ENCODE measurements around the gene LRMDA.
"Not testable (repeated sequence)": the region's sequence is repeated elsewhere in the genome, so short reads cannot be mapped to it uniquely, and the experiment has no call there.

Gene LRMDA

DNA sequence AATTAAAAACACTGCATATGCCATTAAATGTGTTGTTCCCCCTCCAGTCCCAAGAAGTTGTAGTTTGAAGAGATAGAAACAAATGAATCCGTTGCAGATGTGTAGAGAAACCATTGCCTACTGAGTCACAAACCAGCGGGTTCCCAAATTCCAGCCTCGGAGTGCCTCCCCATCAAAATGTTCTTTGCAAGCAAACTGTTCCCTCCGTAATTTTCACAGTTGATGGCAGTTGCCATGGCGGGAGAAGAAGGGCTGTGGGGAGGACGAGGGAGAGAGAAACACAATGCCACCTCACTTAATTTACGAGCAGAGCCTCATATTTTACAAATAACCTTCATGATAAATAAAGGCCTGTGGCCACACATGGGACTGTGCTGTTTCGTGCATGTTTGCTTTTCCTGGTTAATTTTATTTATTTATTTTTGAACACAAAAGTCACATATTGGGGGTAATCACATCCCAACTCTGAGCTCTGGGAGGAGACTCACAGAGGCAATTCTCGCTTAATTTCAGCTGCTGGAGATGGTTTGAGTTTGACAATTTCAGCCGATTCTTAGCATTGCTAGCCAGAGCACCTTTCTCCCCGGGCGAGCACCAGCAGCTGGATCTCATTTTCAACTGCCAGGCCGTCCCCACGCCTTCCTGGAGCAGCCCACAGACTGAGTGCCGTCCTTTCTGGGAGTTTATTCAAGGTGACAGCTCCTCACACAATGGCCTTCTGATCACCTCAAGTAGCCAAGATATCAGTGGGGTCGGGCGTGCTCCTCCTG is 1122.0 kb downstream of the LRMDA start:
- no peak for DNase-seq
- intact Hi-C loops (cut with DNase I): no loop called here

DNA sequence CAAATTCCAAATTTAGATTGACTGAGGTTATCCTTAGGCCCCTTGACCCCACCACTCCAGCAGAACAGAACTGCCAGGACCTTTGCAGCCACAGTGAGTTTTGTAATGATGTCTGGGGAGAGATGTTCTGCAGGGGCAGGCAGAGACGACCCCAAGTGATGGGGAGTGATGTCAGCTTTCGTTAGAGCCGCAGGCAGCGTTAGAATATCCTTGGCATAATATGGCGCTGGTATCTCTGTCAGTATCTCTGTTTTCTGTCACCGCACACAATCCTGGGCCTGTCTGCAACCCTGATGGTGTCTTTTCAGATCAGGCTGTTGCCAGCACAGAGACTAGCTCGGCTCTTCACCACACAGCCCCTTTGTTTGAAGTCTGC is 1122.6 kb downstream of the LRMDA start:
- DNase-seq: no peak
- intact Hi-C loops (cut with DNase I): no loop called here

DNA sequence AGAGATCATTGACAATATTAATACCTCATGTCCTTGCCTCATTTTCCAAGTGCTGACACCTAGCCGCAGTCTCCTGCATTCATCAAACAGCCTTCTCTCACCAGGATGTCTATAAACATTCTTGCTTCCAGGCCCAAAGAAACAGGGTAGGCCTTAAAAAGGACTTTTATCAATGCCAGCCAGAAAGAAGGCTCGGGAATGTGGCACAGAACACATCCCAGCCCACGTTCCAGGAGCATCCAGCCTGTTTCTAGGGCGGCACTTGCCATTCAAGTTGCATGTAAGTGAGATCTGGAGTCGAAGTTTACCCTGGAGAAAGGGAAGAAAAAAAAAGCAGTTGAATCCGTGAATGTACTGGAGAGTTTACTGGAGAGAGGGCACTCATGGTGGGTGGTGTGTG is 1123.1 kb downstream of the LRMDA start:
- intact Hi-C loops (cut with DNase I): no loop called here
- DNase-seq: no peak

- DNase-seq: no peak
- intact Hi-C loops (cut with DNase I): no loop called here
These were observed 1123.7 kb downstream of the LRMDA start for GRCh38 chr10:76555067-76555670.

GRCh38 chr10:76557366-76557765 is 1125.9 kb downstream of the LRMDA start:
- DNase-seq: no peak
- intact Hi-C loops (cut with DNase I): no loop called here

DNA sequence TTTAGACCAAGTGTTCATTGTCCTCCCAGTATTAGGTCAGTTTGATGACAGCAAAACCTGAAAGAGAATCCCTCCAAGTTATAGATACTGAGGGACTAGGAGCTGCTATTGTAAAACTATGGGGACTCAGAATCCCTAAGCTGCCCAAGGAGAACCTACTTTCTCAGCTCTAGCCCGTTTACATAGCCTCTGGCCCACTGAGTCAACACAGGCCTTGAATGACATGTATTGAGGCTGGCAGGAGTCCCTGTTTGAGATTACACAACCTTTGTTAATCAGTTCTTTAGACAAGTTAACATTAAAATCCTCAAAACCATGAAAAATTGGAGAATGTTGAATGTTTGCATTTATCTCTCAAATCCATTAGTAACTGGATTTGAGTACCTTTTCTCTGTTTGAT is 1127.2 kb downstream of the LRMDA start:
- DNase-seq: no peak
- intact Hi-C loops (cut with DNase I): no loop called here

- DNase-seq: no peak
- intact Hi-C loops (cut with DNase I): no loop called here
These were observed 1127.8 kb downstream of the LRMDA start for GRCh38 chr10:76558996-76559891.

GRCh38 chr10:76559892-76560220 is 1128.4 kb downstream of the LRMDA start:
- intact Hi-C loops (cut with DNase I): no loop called here

DNA sequence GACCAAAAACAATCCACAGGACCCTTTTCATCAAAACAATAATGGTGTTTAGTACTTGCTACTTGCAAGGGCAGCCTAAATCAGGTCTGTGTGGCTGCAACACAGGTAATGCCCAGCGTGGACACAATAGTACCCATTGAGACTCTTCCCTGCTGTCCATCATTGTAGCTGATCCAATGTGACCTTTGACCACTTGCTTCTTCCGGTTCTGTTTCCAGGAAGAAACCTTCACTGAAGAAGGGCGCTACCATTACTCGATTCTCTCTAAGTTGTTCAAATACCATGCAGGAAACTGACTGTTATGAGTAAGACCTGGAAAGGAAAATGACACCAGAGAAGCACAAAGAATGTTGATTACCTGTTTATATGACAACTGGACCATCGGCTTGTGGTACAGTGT is 1128.9 kb downstream of the LRMDA start:
- intact Hi-C loops (cut with DNase I): no loop called here
- DNase-seq: no peak

More at GRCh38 chr10:76559892-76560220, 1128.4 kb downstream of the LRMDA start:
- DNase-seq: no peak

DNA sequence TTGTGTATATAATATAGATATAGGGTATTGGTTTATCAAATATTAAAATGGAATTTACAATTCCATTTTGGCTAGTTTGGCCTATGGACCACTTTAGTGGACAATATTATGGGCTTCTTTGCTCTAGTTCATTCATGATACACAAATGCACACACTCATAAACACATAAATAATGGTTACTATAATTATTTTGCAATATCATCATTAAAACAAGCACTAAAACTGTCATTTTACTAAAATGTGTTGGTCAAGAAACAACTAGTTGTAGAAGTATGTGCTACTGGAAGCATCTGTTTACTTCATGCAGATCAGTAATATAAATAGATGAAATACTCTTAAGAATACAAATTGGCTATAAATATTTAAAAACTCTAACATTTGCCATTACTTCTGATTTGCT is 1131.9 kb downstream of the LRMDA start:
- no peak for DNase-seq
- intact Hi-C loops (cut with DNase I): no loop called here

DNA sequence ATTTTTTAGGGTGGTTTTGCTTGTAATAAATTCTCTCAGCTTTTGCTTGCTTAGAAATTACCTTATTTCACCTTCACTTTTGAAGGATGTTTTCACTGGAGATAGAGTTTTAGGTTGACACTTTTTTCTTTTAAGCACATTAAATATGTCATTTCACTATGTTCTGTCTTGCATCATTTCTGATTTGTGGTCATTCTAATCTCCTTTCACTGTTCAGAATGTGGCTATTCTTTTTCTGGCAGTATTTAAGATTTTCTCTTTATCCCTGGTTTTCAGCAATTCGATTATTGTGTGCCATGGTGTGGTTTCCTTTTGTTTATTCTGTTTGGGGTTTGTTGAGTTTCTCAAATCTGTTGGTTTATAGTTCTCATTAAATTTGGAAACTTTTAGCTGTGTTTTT is 1140.6 kb downstream of the LRMDA start:
- DNase-seq: no peak
- intact Hi-C loops (cut with DNase I): no loop called here

DNA sequence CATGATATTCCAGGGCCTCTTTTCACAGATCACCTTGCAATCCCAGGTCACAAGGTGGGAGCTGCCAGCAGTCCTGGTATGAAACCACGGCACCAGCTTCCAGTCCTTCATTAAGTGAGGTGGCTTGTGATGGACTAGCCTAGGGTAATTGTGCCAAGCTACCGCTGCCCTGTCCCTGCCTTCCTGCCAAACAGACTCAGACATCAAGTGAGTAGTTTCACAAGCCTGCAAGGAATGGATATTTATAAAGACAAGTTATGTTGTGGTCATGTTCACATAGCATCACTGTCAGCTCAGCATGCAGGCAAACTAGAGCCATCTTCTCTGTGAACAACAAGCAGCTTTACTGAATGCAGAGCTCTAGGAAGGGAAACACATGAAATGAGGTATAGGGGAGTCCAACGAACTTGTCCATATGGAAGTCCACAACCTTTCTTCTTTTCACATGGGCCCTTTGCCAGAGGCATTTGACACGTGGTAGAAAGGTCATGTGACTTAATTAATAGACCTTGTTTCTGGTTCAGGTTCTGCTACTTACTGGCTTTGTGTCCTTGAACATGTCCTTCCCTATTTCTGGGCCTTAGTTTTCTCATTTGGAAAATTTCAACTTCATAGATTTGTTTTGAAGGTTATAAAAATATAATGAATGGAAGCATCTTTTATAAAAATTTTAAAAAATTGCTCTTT is 1145.0 kb downstream of the LRMDA start:
- DNase-seq: no peak

DNA sequence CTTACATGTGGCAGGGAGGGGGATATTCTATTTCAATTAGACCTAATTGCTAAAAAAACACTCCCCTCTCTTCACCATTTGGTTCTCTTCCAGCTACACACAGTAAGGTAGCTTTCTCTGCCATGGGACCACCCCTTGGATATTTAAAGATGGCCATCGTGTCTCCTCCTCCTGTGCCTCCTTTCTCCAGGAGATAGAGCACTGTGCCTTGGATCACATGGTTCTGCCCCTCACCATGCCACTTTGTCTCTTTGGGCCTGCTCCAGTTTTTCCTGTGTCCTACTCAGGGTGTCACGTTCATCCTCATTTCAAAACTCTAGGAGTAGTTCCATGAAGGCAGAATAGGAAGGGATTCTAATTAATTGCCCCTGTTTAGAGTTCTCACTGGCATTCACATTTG is 1146.0 kb downstream of the LRMDA start:
- DNase-seq: no peak
- intact Hi-C loops (cut with DNase I): no loop called here

More for the DNA sequence above, 1145.0 kb downstream of the LRMDA start:
- intact Hi-C loops (cut with DNase I): no loop called here

DNA sequence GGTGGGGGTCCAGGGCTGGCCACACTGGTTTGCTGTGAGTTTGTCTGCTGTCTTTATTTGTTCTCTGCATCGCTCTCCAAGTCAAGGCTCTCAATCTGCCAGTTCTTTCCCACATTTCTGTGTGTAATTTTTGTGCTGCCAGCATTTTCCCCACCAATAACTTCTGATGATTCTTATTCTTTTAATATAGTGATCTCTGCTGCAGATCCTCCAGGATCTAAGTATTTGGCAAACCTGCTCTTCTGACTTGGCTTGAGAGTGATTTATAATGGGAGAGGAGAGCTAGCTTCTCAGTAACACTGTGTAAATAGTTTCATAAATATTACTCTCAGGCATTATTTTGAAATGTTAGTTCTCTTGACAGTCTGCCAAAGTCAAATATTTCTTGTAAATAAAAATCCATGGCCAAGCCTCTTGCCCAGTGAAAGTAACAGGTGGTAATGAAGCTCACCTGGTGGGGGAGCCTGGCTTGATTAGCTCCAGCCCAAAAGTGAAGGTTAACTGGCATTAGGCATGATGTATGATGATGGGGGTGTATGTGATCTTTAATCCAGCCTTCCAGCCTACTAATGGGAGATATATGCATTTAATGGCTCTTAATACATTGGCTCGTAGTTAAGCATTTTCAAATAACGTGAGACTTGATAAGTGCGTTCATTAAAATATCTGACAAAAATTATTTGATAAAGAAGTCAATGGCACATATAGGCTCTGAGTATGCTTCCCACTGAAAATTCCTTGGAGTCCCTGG is 1150.3 kb downstream of the LRMDA start:
- intact Hi-C loops (cut with DNase I): no loop called here
- no peak for DNase-seq

DNA sequence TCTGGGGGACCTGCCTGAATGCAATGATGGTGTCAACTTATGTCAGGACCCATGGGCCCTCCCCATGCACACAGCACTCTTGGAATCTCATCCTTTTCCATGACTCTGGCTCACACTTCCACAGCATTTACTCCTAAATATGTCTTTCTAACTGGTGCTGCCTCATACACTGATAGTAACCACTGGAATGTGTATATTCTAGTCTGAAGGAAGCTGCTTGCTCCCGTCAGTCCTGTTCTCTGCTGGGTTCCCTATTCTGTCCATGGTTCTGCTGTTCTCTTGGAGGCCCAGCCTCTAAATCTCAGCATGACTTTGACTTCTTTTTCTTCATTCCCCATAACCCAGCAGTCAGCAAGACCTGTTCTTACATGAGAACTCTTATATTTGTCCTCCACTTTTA is 1151.1 kb downstream of the LRMDA start:
- intact Hi-C loops (cut with DNase I): no loop called here

DNA sequence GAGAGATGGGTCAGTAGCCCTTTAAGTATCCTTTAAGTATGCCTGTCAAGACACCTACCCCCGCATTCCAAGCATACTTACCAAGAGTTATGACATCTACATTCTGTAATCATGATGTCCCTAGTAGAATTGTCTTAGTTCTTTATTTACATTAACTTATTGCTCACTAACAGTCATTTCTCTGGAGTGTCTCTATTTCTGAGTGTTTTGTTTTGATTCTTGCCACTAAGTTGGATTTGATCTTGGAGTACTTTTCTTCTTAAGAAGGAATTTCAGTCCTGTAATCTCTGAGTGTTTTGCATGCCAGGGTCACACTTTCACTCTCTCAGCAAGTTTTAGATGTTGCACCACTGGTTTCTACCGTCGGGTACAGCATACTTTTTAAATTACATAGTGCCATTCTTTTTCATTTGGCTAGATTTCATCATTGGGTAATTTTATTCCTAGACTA is 1152.3 kb downstream of the LRMDA start:
- intact Hi-C loops (cut with DNase I): no loop called here
- no peak for DNase-seq

More for the DNA sequence above, 1151.1 kb downstream of the LRMDA start:
- no peak for DNase-seq

- intact Hi-C loops (cut with DNase I); DNase-seq: not testable (repeated sequence)
These were observed 1153.0 kb downstream of the LRMDA start for GRCh38 chr10:76584466-76584865.
